HG02588 (cell line): ENCODE results near the gene ZNF408.
"Not testable (repeated sequence)": the region's sequence is repeated elsewhere in the genome, so short reads cannot be mapped to it uniquely, and the experiment has no call there.

Experiments used
- ATAC-seq: cut with Tn5 transposase; IDR thresholded peaks from one replicate; pipeline ENCODE4 v1.9.1; 2021; ENCODE audit warnings: mild to moderate bottlenecking, moderate library complexity; ENCODE audit not compliant: unreplicated experiment

ZNF408 gene

GRCh38 chr11:46700241-46701077, at the start of gene ZNF408, which contains the start of gene ARHGAP1:
Gene ZNF408 (plus strand): TSS chr11:46701031. CDS start chr11:46701048, 17 bp downstream.
Gene ARHGAP1 (minus strand): TSS chr11:46700619. CDS start chr11:46696107, 4,512 bp downstream.
- peak; percentile 85 for ATAC-seq

- ATAC-seq = no peak
Observed at GRCh38 chr11:46655631-46656030, 45.2 kb upstream of the ZNF408 start.

- ATAC-seq = no peak
Observed at GRCh38 chr11:46657186-46657585, 43.6 kb upstream of the ZNF408 start.

GRCh38 chr11:46658259-46658658, 42.6 kb upstream of the ZNF408 start:
- no peak for ATAC-seq

- no peak for ATAC-seq
Observed at GRCh38 chr11:46659908-46660307, 40.9 kb upstream of the ZNF408 start.

GRCh38 chr11:46661836-46662235, 39.0 kb upstream of the ZNF408 start:
- ATAC-seq = no peak

- no peak for ATAC-seq
Observed at GRCh38 chr11:46662366-46662765, 38.5 kb upstream of the ZNF408 start.

- ATAC-seq = no peak
Observed at GRCh38 chr11:46663277-46663940, 37.4 kb upstream of the ZNF408 start.

GRCh38 chr11:46664612-46665011, 36.2 kb upstream of the ZNF408 start:
- no peak for ATAC-seq

- no peak for ATAC-seq
Observed at GRCh38 chr11:46665356-46665755, 35.5 kb upstream of the ZNF408 start.

GRCh38 chr11:46666516-46666915, 34.3 kb upstream of the ZNF408 start:
- ATAC-seq = no peak

GRCh38 chr11:46667043-46667481, 33.8 kb upstream of the ZNF408 start:
- no peak for ATAC-seq

GRCh38 chr11:46668480-46669085, 32.2 kb upstream of the ZNF408 start:
- no peak for ATAC-seq

GRCh38 chr11:46669711-46670139, 31.1 kb upstream of the ZNF408 start:
- ATAC-seq = no peak

GRCh38 chr11:46670521-46670920, 30.3 kb upstream of the ZNF408 start:
- not testable (repeated sequence) for ATAC-seq

- ATAC-seq = no peak
Observed at GRCh38 chr11:46671958-46672315, 28.9 kb upstream of the ZNF408 start.

GRCh38 chr11:46672381-46672839, 28.4 kb upstream of the ZNF408 start:
- ATAC-seq = no peak

GRCh38 chr11:46673713-46674462, 26.9 kb upstream of the ZNF408 start:
- ATAC-seq = no peak

GRCh38 chr11:46674463-46675287, 26.2 kb upstream of the ZNF408 start:
- no peak for ATAC-seq

- ATAC-seq = no peak
Observed at GRCh38 chr11:46675288-46675851, 25.5 kb upstream of the ZNF408 start.
